Measurements from ENCODE around the gene RPS15. TPM values are rescaled to one million over a fixed set of nuclear protein-coding genes. Genes with fewer than 3 reads are reported as not detected.

Gene RPS15
- total RNA-seq, 4 donors from 2014 or later = 2,032 to 3,816 (median 2,914) TPM

DNA sequence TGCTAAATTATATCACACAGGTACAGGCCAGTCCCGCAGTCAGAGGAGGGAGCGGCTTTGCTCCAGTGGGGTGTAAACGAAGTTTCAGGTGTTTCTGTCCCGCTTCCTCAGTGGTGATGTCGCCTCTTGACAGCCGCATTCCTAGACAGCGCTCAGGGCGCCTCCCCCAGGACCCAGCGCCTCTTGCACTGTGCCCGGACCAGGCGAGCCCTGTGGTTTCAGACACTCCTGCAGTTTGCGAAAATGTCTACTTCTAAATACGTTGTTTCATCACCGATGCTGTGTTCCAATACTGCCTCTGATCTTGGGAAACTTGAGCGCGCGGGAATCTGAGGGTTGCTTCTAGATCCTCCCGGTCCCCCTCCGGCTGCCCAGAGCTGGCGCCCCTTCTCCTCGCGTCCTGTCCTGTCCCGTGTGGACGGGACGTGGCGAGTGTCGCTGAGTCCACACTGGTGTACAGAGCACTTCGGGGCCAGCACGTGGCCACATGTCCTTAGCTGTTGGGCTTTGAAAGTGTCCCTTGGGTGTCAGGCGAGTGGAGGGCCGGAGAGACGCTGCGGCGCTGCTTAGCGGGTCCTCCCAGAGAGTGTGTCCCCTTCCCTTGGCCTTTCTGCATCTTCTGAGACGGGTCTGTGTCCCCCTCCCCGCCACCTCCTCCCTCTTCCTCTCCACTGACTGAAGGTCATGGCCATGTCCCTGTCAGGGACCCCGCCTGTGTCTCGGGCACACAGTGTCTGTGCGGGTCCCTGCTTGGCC is 14.6 kb upstream of the RPS15 start:
- TF ChIP-seq, protein P1, sequence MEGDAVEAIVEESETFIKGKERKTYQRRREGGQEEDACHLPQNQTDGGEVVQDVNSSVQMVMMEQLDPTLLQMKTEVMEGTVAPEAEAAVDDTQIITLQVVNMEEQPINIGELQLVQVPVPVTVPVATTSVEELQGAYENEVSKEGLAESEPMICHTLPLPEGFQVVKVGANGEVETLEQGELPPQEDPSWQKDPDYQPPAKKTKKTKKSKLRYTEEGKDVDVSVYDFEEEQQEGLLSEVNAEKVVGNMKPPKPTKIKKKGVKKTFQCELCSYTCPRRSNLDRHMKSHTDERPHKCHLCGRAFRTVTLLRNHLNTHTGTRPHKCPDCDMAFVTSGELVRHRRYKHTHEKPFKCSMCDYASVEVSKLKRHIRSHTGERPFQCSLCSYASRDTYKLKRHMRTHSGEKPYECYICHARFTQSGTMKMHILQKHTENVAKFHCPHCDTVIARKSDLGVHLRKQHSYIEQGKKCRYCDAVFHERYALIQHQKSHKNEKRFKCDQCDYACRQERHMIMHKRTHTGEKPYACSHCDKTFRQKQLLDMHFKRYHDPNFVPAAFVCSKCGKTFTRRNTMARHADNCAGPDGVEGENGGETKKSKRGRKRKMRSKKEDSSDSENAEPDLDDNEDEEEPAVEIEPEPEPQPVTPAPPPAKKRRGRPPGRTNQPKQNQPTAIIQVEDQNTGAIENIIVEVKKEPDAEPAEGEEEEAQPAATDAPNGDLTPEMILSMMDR (IDR thresholded peaks at IDR 0.05; ENCODE audit: low read depth) = no peak

DNA sequence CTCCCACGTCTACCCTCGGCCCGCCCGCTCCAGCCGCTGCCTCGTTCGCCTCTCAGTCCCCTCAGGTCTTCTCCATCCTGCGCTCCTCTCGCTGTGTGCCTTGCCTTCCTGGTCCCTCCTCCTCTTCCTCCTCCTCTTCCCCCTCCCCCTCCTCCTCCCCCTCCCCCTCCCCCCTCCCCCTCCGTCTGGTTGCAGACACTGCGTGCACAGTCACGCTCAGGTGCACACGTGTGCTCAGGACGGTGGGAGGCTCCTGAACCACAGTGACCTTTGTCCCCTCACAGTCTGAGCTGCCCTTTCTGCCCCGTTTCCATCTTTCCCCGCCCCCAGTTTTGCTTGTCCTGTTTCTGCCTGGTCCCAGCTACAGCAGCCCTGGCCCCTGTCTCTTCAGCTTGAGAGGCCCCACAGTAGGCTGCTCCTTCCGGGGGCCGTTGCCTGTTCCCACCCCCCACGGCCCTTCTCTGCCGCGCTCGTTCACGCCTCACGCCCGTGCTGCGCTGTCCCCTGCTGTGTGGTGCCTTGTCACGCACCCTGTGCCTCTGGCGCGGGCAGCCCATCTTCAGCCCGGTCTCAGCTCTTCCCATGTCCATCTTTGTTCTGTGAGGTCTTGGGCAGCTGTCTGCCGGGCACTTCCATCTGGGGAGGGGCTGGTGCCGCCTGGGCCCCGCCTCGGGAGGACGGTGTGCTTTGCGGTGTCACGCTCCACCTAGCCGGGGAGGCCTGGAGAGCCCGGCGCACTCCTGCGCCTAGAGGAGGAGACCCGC is 13.8 kb upstream of the RPS15 start:
- TF ChIP-seq, protein P1 (IDR thresholded peaks at IDR 0.05; ENCODE audit: low read depth) = no peak

DNA sequence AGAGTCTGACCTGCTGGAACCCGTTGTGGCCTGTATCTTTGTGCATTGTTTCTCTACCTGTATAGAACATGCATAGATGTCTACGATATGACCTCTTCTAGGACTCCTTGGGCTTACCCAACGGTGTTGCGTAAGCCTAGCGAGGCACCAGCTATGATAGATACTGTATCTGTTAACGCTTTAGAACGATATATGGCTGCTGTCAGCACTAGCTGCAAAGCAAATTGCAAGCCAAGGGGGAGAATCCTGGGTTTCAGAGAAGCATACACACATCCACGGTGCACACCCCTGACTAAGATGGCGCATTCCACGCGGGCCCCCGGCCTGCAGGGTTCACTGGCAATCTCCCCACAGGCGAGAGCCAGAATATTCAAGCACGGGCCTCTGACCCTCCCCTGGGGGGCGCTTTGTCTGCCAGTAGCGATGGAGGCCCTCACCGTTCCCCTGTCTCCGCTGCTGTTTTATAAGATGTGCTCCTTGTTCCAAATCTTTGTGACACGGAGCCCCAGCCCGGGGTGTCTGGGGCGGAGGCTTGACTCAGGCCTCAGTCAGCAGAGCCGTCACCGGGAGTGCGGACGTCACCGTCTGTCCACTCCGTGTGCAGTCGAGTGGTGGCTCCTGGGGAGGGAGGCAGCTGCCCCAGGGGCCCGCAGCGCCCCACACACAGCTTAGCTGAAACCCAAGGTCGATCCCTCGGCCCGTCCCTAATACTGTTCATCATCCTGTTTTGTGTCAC is 12.9 kb upstream of the RPS15 start:
- TF ChIP-seq, protein P1 (IDR thresholded peaks at IDR 0.05; ENCODE audit: low read depth) = no peak

DNA sequence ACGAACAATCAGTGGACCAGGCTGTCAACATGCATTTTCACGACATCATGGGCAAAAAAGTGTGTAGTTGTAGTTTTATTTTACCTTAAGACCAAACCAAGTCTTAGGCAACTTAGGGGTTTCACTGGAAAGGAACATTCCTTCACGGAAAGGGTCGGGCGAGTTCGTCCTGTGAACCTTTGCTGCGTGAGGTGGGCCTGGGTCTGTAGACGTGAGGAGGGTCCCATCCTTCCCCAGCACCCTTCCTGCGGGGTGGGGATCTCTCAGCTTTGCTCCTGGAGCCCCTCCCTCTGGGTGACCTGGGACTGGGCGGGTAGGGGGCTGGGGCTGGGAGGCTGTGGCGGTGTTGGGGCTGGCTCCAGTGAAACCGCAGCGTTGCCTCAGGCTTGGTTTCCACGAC is 12.3 kb upstream of the RPS15 start:
- TF ChIP-seq, protein P1 (IDR thresholded peaks at IDR 0.05; ENCODE audit: low read depth) = no peak

DNA sequence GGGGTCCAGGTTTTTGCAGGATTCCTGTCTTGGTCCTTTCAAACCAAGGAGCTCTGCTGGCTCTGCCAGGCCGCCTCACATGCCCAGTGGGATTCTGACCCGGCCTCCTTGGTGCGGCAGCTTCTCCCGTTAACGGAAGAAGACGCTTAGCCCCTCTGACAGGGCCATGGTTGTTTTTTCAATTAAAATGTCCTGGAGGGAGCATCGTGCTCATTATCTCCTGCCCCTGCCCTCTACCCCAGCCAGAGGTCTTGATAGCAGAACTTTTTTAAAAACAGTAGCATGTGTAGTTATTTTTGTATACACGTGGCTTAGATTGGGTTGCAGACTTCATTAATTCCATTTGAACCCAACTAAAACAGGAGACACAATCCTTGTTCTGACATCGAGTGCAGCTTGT is 11.5 kb upstream of the RPS15 start:
- TF ChIP-seq, protein P1 (IDR thresholded peaks at IDR 0.05; ENCODE audit: low read depth) = no peak

DNA sequence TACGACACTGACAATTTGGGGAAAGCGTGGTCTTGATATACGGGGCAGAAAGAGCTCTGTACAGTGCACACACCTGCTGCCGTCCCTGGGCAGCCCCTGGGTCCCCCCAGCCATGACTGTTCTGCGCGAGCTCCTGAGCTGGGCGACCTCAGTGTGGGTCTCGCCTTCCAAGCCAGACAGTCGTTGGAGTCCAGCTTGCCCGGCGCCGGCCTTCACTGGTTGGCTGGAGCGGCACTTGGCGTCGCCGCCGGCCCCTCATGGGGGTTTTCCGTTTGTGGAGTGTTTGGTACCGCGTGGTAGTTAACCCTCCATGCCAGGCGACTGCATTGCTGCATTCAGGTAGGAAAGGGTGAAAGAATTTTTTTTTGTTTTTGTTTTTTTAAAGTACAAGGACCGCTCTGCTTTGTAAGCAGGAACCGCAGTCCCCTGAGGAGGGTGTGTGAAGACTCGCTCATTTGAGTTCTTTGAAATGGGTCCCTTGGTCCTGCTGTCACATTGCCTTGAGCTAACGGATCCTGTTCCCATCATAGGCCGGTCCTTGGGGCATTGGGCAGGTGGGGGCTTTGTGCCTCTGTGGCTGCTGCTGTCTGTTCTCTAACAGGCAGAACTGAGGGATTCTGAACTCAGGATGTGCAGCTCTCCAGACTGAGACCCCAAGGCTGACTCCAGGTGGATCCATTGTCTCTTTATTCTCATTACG is 10.8 kb upstream of the RPS15 start:
- TF ChIP-seq, protein P1 (IDR thresholded peaks at IDR 0.05; ENCODE audit: low read depth) = no peak

All from subcutaneous adipose tissue (tissue), 4 donors.